ENCODE measurements around the gene C9orf85. TPM values are rescaled to one million over a fixed set of nuclear protein-coding genes. Genes with fewer than 3 reads are reported as not detected.

C9orf85 gene
- total and polyA plus RNA-seq, 2 donors (not counting 1 experiment from before 2014, with no cell fraction given): 4.3 to 9.6 TPM

DNA sequence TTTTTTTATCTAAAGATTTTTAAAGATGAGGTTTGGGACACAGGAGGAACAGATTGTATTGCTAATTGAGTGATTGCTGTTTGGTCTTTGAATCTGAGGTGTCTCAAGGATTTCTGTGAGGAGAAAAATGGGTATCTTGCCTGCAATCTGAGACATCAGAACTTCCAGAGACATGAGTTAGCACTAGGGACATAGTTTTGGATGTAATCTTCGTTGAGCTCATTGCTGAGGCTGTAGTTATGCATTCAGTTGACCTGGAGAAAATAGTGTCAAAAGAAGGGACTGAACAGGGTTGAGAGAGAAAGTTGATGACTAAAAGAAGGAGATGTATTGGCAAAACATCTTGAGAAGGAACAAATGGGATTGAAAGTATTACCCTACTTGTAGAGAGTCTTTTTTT lies 24.6 kb downstream of the C9orf85 start:
- H3K9me3 ChIP-seq (ENCODE audit: control extremely low read depth in 1 of 3, control insufficient read depth in 2 of 3, insufficient read depth in 1 of 3, low read length in 2 of 3): no peaks in the 10 kb centered on the region
- H3K36me3 ChIP-seq (replicated peaks in 1 of 2; ENCODE audit: control extremely low read depth in 1 of 2, control insufficient read depth in 1 of 2, extremely low read depth in 1 of 2, insufficient read depth in 2 of 2, low read length in 1 of 2): no peaks in the 10 kb centered on the region
- intact Hi-C loops (cut with micrococcal nuclease): no loop called here
- H3K27ac ChIP-seq (ENCODE audit: low read length in 2 of 2): peak overlapping the region in 1 of 2 donors; percentile 5
- Mint-ChIP-seq H3K4me3 (no peak overlapping the region), H3K27ac (no peak overlapping the region), H3K9me3 (ENCODE audit: insufficient read depth) (peaks cover 2% of the 10 kb centered on the region), H3K4me1 (peaks cover 24% of the 10 kb centered on the region), H3K27me3 (no peaks in the 10 kb centered on the region)
- no peak for TF ChIP-seq CTCF (IDR thresholded peaks at IDR 0.05)
- TF ChIP-seq EZH2 (IDR thresholded peaks at IDR 0.05; ENCODE audit: borderline replicate concordance, insufficient read depth, low read depth, low read length, poor library complexity, severe bottlenecking): no peak
- H3K79me2 ChIP-seq (ENCODE audit: control insufficient read depth, insufficient read depth, low read length): peaks cover 28% of the 10 kb centered on the region
- no peak overlapping the region for H3K9ac ChIP-seq (ENCODE audit: low read length)
- H3K4me1 ChIP-seq (ENCODE audit: control insufficient read depth in 2 of 2, insufficient read depth in 2 of 2, low read length in 2 of 2): peaks cover 0 to 9% of the 10 kb centered on the region in 2 donors
- no peak overlapping the region for H2AFZ ChIP-seq (ENCODE audit: insufficient read depth, low read depth, low read length, poor library complexity, severe bottlenecking)
- DNase-seq: no peak
- 67% methylated on average over 1 of the region's 1 CpG for WGBS (ENCODE audit: insufficient coverage)
- H3K4me2 ChIP-seq (replicated peaks; ENCODE audit: low read depth, low read length, poor library complexity, severe bottlenecking): no peak overlapping the region
- ChIA-PET POLR2A (no interaction called here), CTCF (interaction anchor here (0.6 to 0.7 kb wide), 2 partner anchors 345 to 569 kb away, joined by 3 to 4 read pairs; no protein-coding TSS in a partner anchor)
- no peak overlapping the region for H3K4me3 ChIP-seq (ENCODE audit: control extremely low read depth in 1 of 5, extremely low read depth in 1 of 5, insufficient read depth in 1 of 5, low read depth in 2 of 5, low read length in 4 of 5)
- H3K27me3 ChIP-seq (replicated peaks in 1 of 4; ENCODE audit: control extremely low read depth in 1 of 4, control insufficient read depth in 3 of 4, insufficient read depth in 4 of 4, low read length in 3 of 4): no peaks in the 10 kb centered on the region
- ATAC-seq (ENCODE audit: low read depth): no peak
- H4K20me1 ChIP-seq (ENCODE audit: control insufficient read depth, insufficient read depth, low read length, poor library complexity, severe bottlenecking): peaks cover 8% of the 10 kb centered on the region

DNA sequence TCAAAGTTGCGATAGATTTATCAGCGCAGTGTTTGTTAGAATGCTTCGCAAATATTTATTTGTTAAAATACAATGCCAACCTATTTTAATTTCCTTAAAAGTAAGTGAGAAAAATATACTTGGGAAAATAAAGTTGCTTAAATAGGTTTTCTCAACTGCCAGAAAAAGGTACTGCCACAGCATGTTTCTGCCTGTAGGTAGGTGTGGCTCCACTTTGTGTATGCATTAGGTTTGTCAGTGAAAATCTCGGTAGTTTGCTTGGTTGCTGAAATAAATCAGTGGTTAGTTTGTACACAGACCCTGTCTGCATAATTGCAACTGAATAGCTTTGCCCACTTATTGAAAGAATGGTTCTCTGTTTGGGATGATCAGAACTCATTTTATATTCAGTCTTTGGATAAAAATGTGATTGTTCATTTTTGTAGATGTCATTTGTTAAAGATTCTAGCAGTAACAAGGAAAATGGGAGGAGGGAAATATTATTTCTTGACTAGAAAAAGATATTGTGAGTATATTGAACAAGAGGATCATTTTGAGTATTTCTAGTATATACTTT lies 25.7 kb downstream of the C9orf85 start:
- peaks cover 26% of the 10 kb centered on the region for H3K4me1 Mint-ChIP-seq
- CTCF ChIA-PET: no interaction called here

More for the DNA sequence above, 25.7 kb downstream of the C9orf85 start:
- peaks cover 0 to 9% of the 10 kb centered on the region in 2 donors for H3K4me1 ChIP-seq (ENCODE audit: control insufficient read depth in 2 of 2, insufficient read depth in 2 of 2, low read length in 2 of 2)
- H3K9ac ChIP-seq (ENCODE audit: low read length): no peak overlapping the region
- TF ChIP-seq EZH2 (IDR thresholded peaks at IDR 0.05; ENCODE audit: borderline replicate concordance, insufficient read depth, low read depth, low read length, poor library complexity, severe bottlenecking) (no peak), CTCF (IDR thresholded peaks at IDR 0.05) (no peak)
- no peak overlapping the region for H3K27ac ChIP-seq (ENCODE audit: low read length in 2 of 2)
- DNase-seq (no peak), ATAC-seq (ENCODE audit: low read depth) (no peak)
- H4K20me1 ChIP-seq (ENCODE audit: control insufficient read depth, insufficient read depth, low read length, poor library complexity, severe bottlenecking): peaks cover 8% of the 10 kb centered on the region
- H3K27me3 ChIP-seq (replicated peaks in 1 of 4; ENCODE audit: control extremely low read depth in 1 of 4, control insufficient read depth in 3 of 4, insufficient read depth in 4 of 4, low read length in 3 of 4): no peaks in the 10 kb centered on the region
- no peak overlapping the region for H3K4me2 ChIP-seq (replicated peaks; ENCODE audit: low read depth, low read length, poor library complexity, severe bottlenecking)
- POLR2A ChIA-PET: no interaction called here
- whole genome bisulfite sequencing (ENCODE audit: insufficient coverage): 60% methylated on average over 1 of the region's 4 CpGs
- Mint-ChIP-seq H3K9me3 (ENCODE audit: insufficient read depth) (peaks cover 2% of the 10 kb centered on the region), H3K4me3 (no peak overlapping the region), H3K27me3 (no peaks in the 10 kb centered on the region), H3K27ac (no peak overlapping the region)
- intact Hi-C loops (cut with micrococcal nuclease): no loop called here
- no peak overlapping the region for H2AFZ ChIP-seq (ENCODE audit: insufficient read depth, low read depth, low read length, poor library complexity, severe bottlenecking)
- H3K79me2 ChIP-seq (ENCODE audit: control insufficient read depth, insufficient read depth, low read length): peaks cover 24% of the 10 kb centered on the region
- H3K4me3 ChIP-seq (ENCODE audit: control extremely low read depth in 1 of 5, extremely low read depth in 1 of 5, insufficient read depth in 1 of 5, low read depth in 2 of 5, low read length in 4 of 5): no peak overlapping the region
- H3K36me3 ChIP-seq (replicated peaks in 1 of 2; ENCODE audit: control extremely low read depth in 1 of 2, control insufficient read depth in 1 of 2, extremely low read depth in 1 of 2, insufficient read depth in 2 of 2, low read length in 1 of 2): no peaks in the 10 kb centered on the region
- H3K9me3 ChIP-seq (ENCODE audit: control extremely low read depth in 1 of 3, control insufficient read depth in 2 of 3, insufficient read depth in 1 of 3, low read length in 2 of 3): no peaks in the 10 kb centered on the region
